ENCODE data around the gene SPOP.

DNA sequence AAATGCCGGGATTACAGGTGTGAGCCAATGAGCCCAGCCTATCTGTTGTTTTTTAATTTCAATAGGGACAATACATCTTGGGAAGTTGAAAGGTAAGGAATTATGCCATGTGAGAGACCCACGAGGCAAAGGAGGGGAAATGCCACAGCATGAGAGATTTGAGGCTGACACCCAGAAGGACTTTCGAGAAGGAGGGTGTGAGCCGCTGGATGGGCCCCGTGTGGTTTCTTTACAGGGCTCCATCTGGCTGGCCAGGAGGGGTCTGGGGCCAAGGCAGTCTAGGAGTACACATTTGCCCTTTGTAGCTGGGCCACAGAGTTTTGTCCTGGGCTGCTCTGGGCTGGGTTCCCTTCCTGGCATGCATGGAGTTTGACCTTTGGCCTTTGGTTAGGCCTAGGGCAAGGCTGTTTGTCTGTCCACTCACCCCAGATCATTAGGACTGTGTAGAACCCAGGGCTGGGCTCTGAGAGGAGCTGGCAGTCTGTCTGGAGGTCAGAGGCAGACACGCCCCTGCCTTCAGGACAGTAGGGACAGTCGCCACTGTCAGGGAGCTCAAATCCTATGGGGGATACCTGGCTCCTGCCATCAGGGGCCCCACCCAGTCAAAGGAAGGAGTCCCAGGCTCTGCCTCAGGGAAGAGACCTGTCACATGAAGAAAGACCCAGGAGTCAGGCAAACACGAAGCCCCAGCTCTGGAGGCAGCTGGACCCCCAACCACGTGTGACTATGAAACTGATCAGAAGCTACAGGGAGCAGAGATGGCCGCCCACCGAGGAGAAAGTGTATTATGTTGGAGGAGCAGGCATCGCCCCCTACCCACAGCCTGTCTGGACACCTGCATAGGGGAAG, 126.5 kb downstream of the SPOP start:
- no peak for TF ChIP-seq CTCF (conservative IDR thresholded peaks at IDR 0.05 in 1 of 2, IDR thresholded peaks at IDR 0.05 in 1 of 2; ENCODE audit: extremely low read depth in 1 of 2, insufficient read depth in 1 of 2, low read depth in 1 of 2, low read length in 2 of 2)
- no peak for TF ChIP-seq EZH2 (IDR thresholded peaks at IDR 0.05; ENCODE audit: borderline replicate concordance, low read length)

Measured in mammary epithelial cell (primary cell).